ENCODE data around the gene TANC1. TPM values are rescaled to one million over a fixed set of nuclear protein-coding genes. Genes with fewer than 3 reads are reported as not detected.

Gene TANC1
- total RNA-seq, 1 donor from 2014 or later: 92.6 TPM

- no peak for DNase-seq
These were observed 26.7 kb downstream of the TANC1 start for GRCh38 chr2:158994920-158995676.

- DNase-seq: no peak
These were observed 27.2 kb downstream of the TANC1 start for GRCh38 chr2:158995677-158996049.

GRCh38 chr2:158996378-158996993 lies 28.0 kb downstream of the TANC1 start:
- no peak for DNase-seq

GRCh38 chr2:158997037-158997790 lies 28.8 kb downstream of the TANC1 start:
- no peak for DNase-seq

- peak; percentile 92 for DNase-seq
These were observed 30.3 kb downstream of the TANC1 start for GRCh38 chr2:158998551-158999248.

- peak; percentile 65 for DNase-seq
These were observed 31.0 kb downstream of the TANC1 start for GRCh38 chr2:158999458-158999857.

- DNase-seq: no peak
These were observed 31.6 kb downstream of the TANC1 start for GRCh38 chr2:159000072-159000471.

GRCh38 chr2:159002462-159003111 lies 34.1 kb downstream of the TANC1 start:
- DNase-seq: no peak

- DNase-seq: no peak
These were observed 35.1 kb downstream of the TANC1 start for GRCh38 chr2:159003555-159003954.

- DNase-seq: no peak
These were observed 36.4 kb downstream of the TANC1 start for GRCh38 chr2:159004849-159005248.

- no peak for DNase-seq
These were observed 41.5 kb downstream of the TANC1 start for GRCh38 chr2:159009940-159010339.

- peak; percentile 27 for DNase-seq
These were observed 41.9 kb downstream of the TANC1 start for GRCh38 chr2:159010340-159010739.

- peak; percentile 29 for DNase-seq
These were observed 42.5 kb downstream of the TANC1 start for GRCh38 chr2:159010963-159011362.

GRCh38 chr2:159012142-159012541 lies 43.7 kb downstream of the TANC1 start:
- DNase-seq: no peak

GRCh38 chr2:159013103-159013502 lies 44.7 kb downstream of the TANC1 start:
- no peak for DNase-seq

GRCh38 chr2:159015174-159015573 lies 46.7 kb downstream of the TANC1 start:
- DNase-seq: no peak

GRCh38 chr2:159015823-159016222 lies 47.4 kb downstream of the TANC1 start:
- DNase-seq: no peak

GRCh38 chr2:159017837-159018236 lies 49.4 kb downstream of the TANC1 start:
- no peak for DNase-seq

GRCh38 chr2:159019021-159019420 lies 50.6 kb downstream of the TANC1 start:
- DNase-seq: no peak

GRCh38 chr2:159022019-159022418 lies 53.6 kb downstream of the TANC1 start:
- DNase-seq: no peak

- no peak for DNase-seq
These were observed 57.7 kb downstream of the TANC1 start for GRCh38 chr2:159026170-159026569.

- DNase-seq: no peak
These were observed 60.3 kb downstream of the TANC1 start for GRCh38 chr2:159028776-159029175.

GRCh38 chr2:159029936-159030335 lies 61.5 kb downstream of the TANC1 start:
- no peak for DNase-seq
